ENCODE measurements around the gene PLEKHA5.

Gene PLEKHA5

DNA sequence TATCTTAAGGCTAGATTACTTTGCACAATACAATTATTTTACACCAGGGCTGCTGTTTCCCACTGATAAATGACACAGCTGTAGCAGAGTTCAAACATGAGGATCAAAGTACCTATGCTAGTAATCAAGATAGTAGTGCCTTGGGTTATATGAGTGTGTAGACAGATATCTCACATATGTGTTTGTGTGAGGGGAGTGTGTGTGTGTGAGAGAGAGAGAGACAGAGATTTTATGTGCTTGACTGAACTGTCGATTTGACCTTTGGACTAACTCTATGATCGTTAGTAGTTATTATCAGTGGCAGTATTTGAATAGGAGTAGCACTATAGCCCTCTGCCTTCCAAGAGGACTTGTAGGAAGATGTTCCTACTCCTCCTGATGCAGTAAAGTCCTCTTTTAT lies 15.5 kb downstream of the PLEKHA5 start:
- Histone ChIP-seq H3K27ac (ENCODE audit: low read depth, low read length) (no peak overlapping the region), H3K4me1 (ENCODE audit: control insufficient read depth, insufficient read depth, low read length) (peaks cover 5% of the 10 kb centered on the region; the same call in 1 of the 2 replicates), H3K9ac (ENCODE audit: low read length) (no peak overlapping the region), H3K36me3 (ENCODE audit: control insufficient read depth, insufficient read depth, low read length) (peaks cover 66% of the 10 kb centered on the region), H3K4me3 (ENCODE audit: low read depth, low read length) (no peak overlapping the region), H3K9me3 (ENCODE audit: control insufficient read depth, insufficient read depth, low read depth, low read length) (no peaks in the 10 kb centered on the region), H3K27me3 (ENCODE audit: control insufficient read depth, insufficient read depth, low read length) (no peaks in the 10 kb centered on the region)

DNA sequence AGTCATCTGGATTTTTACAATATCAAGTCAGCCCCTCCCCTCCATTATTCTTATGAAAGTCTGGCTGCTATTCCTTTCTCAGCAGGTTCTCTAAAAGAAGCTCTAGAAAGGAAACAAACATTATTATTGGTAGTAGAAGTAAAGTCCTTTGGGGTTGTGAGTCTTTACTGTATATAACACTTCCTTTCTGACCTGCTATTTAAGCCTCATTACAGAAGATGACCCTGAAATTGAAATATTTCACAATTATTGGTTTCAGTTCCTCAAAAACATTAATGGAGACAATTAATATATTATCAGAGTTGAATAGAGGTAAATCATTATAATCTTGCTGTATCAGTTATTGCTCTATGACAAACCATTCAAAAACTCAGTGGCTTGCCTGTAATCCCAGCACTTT lies 19.3 kb downstream of the PLEKHA5 start:
- Histone ChIP-seq H3K27me3 (ENCODE audit: control insufficient read depth, insufficient read depth, low read length) (no peaks in the 10 kb centered on the region), H3K27ac (ENCODE audit: low read depth, low read length) (no peak overlapping the region), H3K4me3 (ENCODE audit: low read depth, low read length) (no peak overlapping the region), H3K9ac (ENCODE audit: low read length) (no peak overlapping the region), H3K4me1 (ENCODE audit: control insufficient read depth, insufficient read depth, low read length) (no peaks in the 10 kb centered on the region), H3K9me3 (ENCODE audit: control insufficient read depth, insufficient read depth, low read depth, low read length) (no peaks in the 10 kb centered on the region), H3K36me3 (ENCODE audit: control insufficient read depth, insufficient read depth, low read length) (peaks cover 55% of the 10 kb centered on the region)

DNA sequence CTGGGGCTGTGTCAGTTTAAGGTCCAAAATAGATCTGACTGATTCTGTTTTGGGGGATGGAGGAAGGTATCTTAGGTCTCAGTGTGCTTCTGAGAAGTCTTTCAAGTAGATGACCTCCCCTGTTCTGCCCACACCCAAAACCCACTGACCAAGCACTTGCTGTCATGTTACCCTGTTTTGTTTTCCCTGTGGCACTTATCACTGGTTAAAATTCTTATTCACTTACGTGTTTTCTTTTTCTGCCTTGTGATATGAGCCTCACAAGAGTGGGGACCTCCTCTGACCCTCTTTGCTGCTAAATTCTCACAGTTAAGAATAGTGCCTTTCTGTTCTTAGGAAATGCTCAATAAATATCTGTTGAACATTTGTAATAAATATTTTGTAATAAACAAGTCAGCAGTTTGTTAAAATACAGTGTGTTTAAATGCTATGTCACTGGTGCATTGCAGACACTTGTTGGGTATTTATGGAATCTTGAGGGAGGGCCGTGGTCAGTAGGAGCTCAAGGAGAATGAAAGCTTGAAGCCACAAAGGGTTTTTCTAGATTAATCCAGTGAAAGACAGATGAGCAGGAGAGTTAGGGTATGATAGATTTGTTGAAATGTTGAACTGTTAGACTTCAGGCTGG lies 20.9 kb downstream of the PLEKHA5 start:
- no peaks in the 10 kb centered on the region for H3K9me3 ChIP-seq (ENCODE audit: control insufficient read depth, insufficient read depth, low read depth, low read length)
- peaks cover 41% of the 10 kb centered on the region for H3K36me3 ChIP-seq (ENCODE audit: control insufficient read depth, insufficient read depth, low read length)
- no peak overlapping the region for H3K9ac ChIP-seq (ENCODE audit: low read length)
- H3K4me1 ChIP-seq (ENCODE audit: control insufficient read depth, insufficient read depth, low read length): peaks cover 6% of the 10 kb centered on the region; the same call in 1 of the 2 replicates
- H3K4me3 ChIP-seq (ENCODE audit: low read depth, low read length): no peak overlapping the region
- H3K27me3 ChIP-seq (ENCODE audit: control insufficient read depth, insufficient read depth, low read length): no peaks in the 10 kb centered on the region
- no peak overlapping the region for H3K27ac ChIP-seq (ENCODE audit: low read depth, low read length)

DNA sequence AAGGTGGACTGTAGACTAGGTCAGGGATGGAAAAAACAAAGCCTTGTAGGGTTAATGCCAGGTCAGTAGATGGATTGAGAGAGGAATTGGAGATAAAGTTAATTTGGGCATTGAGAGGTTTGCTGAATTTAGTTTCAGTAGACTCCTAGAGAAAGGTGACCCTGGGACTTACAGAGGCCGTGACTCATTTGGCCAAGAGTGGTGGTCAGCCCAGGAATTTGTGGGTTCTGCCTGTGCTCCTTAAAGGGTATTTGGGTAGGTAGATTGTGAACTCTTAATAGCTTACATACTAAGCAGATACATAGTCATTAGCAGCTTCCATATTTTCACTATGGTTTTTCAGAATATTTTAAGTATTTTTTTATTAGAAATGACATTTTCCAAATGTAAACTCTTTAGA lies 21.8 kb downstream of the PLEKHA5 start:
- Histone ChIP-seq H3K9ac (ENCODE audit: low read length) (no peak overlapping the region), H3K36me3 (ENCODE audit: control insufficient read depth, insufficient read depth, low read length) (peaks cover 42% of the 10 kb centered on the region), H3K4me1 (ENCODE audit: control insufficient read depth, insufficient read depth, low read length) (peaks cover 6% of the 10 kb centered on the region; the same call in 1 of the 2 replicates), H3K4me3 (ENCODE audit: low read depth, low read length) (no peak overlapping the region), H3K27me3 (ENCODE audit: control insufficient read depth, insufficient read depth, low read length) (no peaks in the 10 kb centered on the region), H3K27ac (ENCODE audit: low read depth, low read length) (no peak overlapping the region), H3K9me3 (ENCODE audit: control insufficient read depth, insufficient read depth, low read depth, low read length) (no peaks in the 10 kb centered on the region)

DNA sequence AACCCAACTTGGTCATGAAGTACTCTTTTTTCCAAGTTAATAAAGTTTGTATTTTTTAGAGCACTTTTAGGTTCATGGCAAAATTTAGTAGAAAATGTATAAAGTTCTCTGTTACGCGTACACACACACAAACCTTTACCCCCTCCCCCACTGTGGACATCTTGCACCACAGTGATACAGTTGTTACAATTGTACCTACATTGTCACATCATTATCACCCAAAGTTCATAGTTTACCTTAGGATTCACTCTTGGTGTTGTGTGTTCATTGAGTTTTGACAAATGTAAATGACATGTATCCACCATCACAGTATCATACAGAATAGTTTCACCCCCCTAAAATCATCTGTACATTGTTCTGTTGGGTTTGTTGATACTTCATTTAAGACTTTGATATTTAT lies 23.9 kb downstream of the PLEKHA5 start:
- no peak overlapping the region for H3K4me3 ChIP-seq (ENCODE audit: low read depth, low read length)
- no peak overlapping the region for H3K9ac ChIP-seq (ENCODE audit: low read length)
- H3K4me1 ChIP-seq (ENCODE audit: control insufficient read depth, insufficient read depth, low read length): peaks cover 6% of the 10 kb centered on the region; the same call in 1 of the 2 replicates
- H3K36me3 ChIP-seq (ENCODE audit: control insufficient read depth, insufficient read depth, low read length): peaks cover 39% of the 10 kb centered on the region
- H3K27ac ChIP-seq (ENCODE audit: low read depth, low read length): no peak overlapping the region
- H3K27me3 ChIP-seq (ENCODE audit: control insufficient read depth, insufficient read depth, low read length): no peaks in the 10 kb centered on the region
- H3K9me3 ChIP-seq (ENCODE audit: control insufficient read depth, insufficient read depth, low read depth, low read length): no peaks in the 10 kb centered on the region

DNA sequence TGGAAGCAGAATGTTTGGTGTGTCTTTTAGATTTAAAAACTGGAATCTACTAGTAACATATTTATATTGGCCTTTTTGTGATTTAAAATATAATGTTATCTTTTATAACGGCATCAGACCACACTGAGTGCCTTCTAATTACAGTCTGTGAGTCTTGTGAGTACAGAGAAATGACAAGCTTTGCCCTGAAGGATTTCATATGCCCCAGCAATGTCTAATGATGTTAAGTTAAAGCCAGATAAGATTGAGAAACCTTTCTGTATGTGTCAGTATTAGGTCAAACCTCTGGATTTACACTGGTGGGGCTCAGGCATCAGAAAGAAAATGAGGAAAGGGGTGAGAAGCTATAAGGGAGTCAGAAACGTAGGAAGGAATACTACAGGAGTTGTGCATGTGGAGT lies 25.2 kb downstream of the PLEKHA5 start:
- Histone ChIP-seq H3K4me3 (ENCODE audit: low read depth, low read length) (no peak overlapping the region), H3K9me3 (ENCODE audit: control insufficient read depth, insufficient read depth, low read depth, low read length) (no peaks in the 10 kb centered on the region), H3K27ac (ENCODE audit: low read depth, low read length) (no peak overlapping the region; the same call in 1 of the 2 replicates)

DNA sequence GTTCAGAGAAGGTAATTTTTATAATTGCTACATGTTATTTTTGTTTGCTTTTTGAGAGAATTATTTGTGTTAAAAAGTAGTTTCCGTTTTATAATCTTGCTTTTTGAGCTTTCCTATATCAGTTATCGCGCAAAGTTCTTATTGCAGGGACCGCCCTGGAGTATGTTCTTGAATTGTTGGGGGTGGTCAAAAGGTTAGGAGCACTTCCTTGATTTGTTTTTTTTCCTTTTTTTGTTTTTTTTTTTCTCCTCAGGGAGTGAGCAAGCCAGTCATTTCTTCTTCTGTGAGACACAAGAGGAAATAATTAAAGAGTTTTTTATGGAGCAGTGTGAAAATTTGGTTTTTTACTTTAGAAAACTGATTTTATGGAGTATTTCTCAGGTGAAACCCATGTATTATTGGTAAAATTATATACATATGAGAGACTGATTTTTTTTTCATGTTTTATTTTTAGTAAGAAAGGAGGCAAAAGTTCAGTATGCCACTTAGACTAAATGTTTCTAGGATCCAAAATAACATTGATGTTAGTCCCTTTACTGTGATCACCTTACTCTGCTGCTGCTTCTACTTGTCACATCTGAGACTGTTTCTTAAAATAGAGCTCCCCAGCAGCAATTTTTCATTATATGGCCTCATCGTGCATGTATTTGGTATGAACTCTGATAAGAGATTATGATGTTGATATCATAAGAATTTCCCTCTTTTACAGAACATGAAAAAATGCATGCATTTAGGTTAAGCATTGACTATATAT lies 26.6 kb downstream of the PLEKHA5 start:
- peaks cover 15% of the 10 kb centered on the region for H3K36me3 ChIP-seq (ENCODE audit: control insufficient read depth, insufficient read depth, low read length)
- H3K9ac ChIP-seq (ENCODE audit: low read length): no peak overlapping the region
- H3K27ac ChIP-seq (ENCODE audit: low read depth, low read length): no peak overlapping the region
- H3K9me3 ChIP-seq (ENCODE audit: control insufficient read depth, insufficient read depth, low read depth, low read length): no peaks in the 10 kb centered on the region
- H3K27me3 ChIP-seq (ENCODE audit: control insufficient read depth, insufficient read depth, low read length): no peaks in the 10 kb centered on the region
- H3K4me1 ChIP-seq (ENCODE audit: control insufficient read depth, insufficient read depth, low read length): peaks cover 6% of the 10 kb centered on the region; the same call in 1 of the 2 replicates
- H3K4me3 ChIP-seq (ENCODE audit: low read depth, low read length): no peak overlapping the region

More for the DNA sequence above, 25.2 kb downstream of the PLEKHA5 start:
- Histone ChIP-seq H3K4me1 (ENCODE audit: control insufficient read depth, insufficient read depth, low read length) (peaks cover 6% of the 10 kb centered on the region; the same call in 1 of the 2 replicates), H3K9ac (ENCODE audit: low read length) (no peak overlapping the region), H3K36me3 (ENCODE audit: control insufficient read depth, insufficient read depth, low read length) (peaks cover 28% of the 10 kb centered on the region), H3K27me3 (ENCODE audit: control insufficient read depth, insufficient read depth, low read length) (no peaks in the 10 kb centered on the region)

DNA sequence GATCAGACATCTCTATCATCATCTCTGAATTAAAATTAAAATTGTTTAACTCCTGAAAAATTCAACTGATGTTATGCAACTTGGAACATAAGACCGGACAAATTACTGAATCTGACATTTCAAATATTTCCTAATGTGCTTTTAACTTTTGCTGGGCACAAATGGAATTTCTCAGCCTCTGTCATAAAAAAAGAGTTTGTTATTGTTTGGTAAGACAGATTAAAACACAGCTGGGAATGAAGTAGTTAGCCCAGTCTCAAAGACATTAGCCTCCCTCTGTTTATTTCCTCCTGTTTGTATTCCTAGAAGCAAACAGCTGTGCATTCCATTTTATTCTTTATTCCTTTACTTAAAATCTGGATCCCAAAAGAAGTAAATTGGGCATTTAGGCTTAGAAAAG lies 29.4 kb downstream of the PLEKHA5 start:
- Histone ChIP-seq H3K27me3 (ENCODE audit: control insufficient read depth, insufficient read depth, low read length) (no peaks in the 10 kb centered on the region), H3K4me3 (ENCODE audit: low read depth, low read length) (no peak overlapping the region), H3K27ac (ENCODE audit: low read depth, low read length) (no peak overlapping the region), H3K36me3 (ENCODE audit: control insufficient read depth, insufficient read depth, low read length) (peaks cover 7% of the 10 kb centered on the region), H3K9me3 (ENCODE audit: control insufficient read depth, insufficient read depth, low read depth, low read length) (no peaks in the 10 kb centered on the region), H3K9ac (ENCODE audit: low read length) (no peak overlapping the region), H3K4me1 (ENCODE audit: control insufficient read depth, insufficient read depth, low read length) (peaks cover 6% of the 10 kb centered on the region; the same call in 1 of the 2 replicates)

DNA sequence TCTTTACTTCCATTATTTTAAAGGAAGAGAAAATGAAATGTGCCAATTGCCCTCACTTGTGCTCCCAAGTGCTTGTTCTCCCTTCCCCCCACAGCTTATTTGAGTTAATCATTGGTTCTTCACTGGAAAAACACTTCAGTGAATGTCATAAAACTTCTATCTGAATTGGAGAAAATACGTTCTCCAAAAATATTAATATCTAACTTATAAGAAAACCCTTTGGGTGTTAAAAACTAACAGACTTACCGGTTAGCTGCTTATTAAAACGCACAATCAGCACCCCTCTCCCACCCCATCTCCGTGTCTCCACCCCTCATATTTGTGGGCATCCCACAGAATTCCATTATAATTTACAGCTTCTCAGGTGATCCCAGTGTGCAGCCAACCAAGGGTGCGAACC lies 31.7 kb downstream of the PLEKHA5 start:
- H3K4me3 ChIP-seq (ENCODE audit: low read depth, low read length): no peak overlapping the region
- no peak overlapping the region for H3K27ac ChIP-seq (ENCODE audit: low read depth, low read length)
- H3K36me3 ChIP-seq (ENCODE audit: control insufficient read depth, insufficient read depth, low read length): peaks cover 10% of the 10 kb centered on the region
- no peak overlapping the region for H3K9ac ChIP-seq (ENCODE audit: low read length)
- H3K4me1 ChIP-seq (ENCODE audit: control insufficient read depth, insufficient read depth, low read length): peaks cover 17% of the 10 kb centered on the region
- H3K27me3 ChIP-seq (ENCODE audit: control insufficient read depth, insufficient read depth, low read length): no peaks in the 10 kb centered on the region
- H3K9me3 ChIP-seq (ENCODE audit: control insufficient read depth, insufficient read depth, low read depth, low read length): no peaks in the 10 kb centered on the region

DNA sequence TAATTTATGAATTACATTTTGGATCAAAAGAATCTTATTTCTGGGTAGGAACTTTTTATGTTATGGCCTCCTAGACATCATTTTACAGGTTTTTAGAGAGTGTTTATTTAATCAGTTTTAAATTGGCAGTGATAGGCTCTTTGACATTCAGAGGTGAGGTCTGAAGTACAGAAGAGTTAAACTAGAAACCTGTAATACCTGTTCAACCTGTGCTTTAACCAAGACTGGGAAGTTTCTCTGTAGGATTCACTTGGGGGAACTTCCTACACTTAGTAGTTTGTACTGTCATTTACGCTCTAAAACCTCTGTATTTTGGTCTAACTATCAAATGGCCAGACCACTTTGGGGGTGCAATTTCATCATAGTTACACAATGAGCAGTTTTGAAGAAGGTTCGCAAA lies 35.9 kb downstream of the PLEKHA5 start:
- H3K4me3 ChIP-seq (ENCODE audit: low read depth, low read length): no peak overlapping the region
- H3K4me1 ChIP-seq (ENCODE audit: control insufficient read depth, insufficient read depth, low read length): peaks cover 33% of the 10 kb centered on the region
- no peak overlapping the region for H3K27ac ChIP-seq (ENCODE audit: low read depth, low read length)
- peaks cover 3% of the 10 kb centered on the region; the same call in 1 of the 2 replicates for H3K36me3 ChIP-seq (ENCODE audit: control insufficient read depth, insufficient read depth, low read length)
- H3K9me3 ChIP-seq (ENCODE audit: control insufficient read depth, insufficient read depth, low read depth, low read length): no peaks in the 10 kb centered on the region
- no peak overlapping the region for H3K9ac ChIP-seq (ENCODE audit: low read length)
- no peaks in the 10 kb centered on the region for H3K27me3 ChIP-seq (ENCODE audit: control insufficient read depth, insufficient read depth, low read length)

DNA sequence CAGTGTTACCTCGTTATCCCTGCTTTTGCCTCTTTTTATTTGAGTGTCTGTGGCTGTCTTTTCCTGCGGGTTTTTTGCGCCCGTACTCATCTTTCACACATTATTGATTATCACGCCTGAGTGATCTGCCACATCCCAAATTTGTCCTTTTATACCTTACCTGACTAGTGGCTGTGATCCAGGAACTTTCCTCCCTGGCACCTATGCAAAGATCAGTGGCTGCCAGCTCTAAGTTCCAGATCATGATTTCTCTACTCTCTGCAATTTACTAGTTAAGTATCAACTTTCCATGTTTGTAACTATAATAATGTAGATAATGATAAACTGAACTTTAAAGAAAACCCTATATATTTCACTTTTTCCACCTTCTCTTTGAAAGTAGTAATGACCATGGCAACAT lies 36.9 kb downstream of the PLEKHA5 start:
- H3K9ac ChIP-seq (ENCODE audit: low read length): no peak overlapping the region
- peaks cover 33% of the 10 kb centered on the region for H3K4me1 ChIP-seq (ENCODE audit: control insufficient read depth, insufficient read depth, low read length)
- peaks cover 3% of the 10 kb centered on the region; the same call in 1 of the 2 replicates for H3K36me3 ChIP-seq (ENCODE audit: control insufficient read depth, insufficient read depth, low read length)
- no peak overlapping the region for H3K27ac ChIP-seq (ENCODE audit: low read depth, low read length)
- no peaks in the 10 kb centered on the region for H3K9me3 ChIP-seq (ENCODE audit: control insufficient read depth, insufficient read depth, low read depth, low read length)
- no peak overlapping the region for H3K4me3 ChIP-seq (ENCODE audit: low read depth, low read length)
- no peaks in the 10 kb centered on the region for H3K27me3 ChIP-seq (ENCODE audit: control insufficient read depth, insufficient read depth, low read length)
